Endothelial cell of umbilical vein (primary cell): Measurements from ENCODE around the gene POLR1B. TPM values are rescaled to one million over a fixed set of nuclear protein-coding genes. Genes with fewer than 3 reads are reported as not detected.

Source experiments
- BruUV-seq: library from RNA; stranded (reverse); fragments of 400-500 nt; replicated peaks from 2 replicates; lab custom pipeline; 2021; lab: Mats Ljungman, UMichigan
- CTCF ChIA-PET: fragments of 300-600, 350-600 bp; sonication (Branson Sonifier 250); formaldehyde crosslinking; loops from one replicate; lab custom pipeline; 2021; ENCODE audit warnings: antibody characterized with exemption, inconsistent platforms; lab: Charles Lee
- POLR2A ChIA-PET: fragments of 300-600, 350-600 bp; sonication (Branson Sonifier 250); formaldehyde crosslinking; loops from one replicate; lab custom pipeline; 2021; ENCODE audit warnings: antibody characterized with exemption, inconsistent platforms; lab: Charles Lee
- DNase-seq: peaks from one replicate; pipeline ENCODE4 v3.0.0-alpha.2; 2011; ENCODE audit warnings: low read depth, low spot score
- FAIRE-seq: peaks from 2 replicates; lab custom pipeline; 2011; peaks lifted over from hg19 to GRCh38; lab: Jason Lieb, UNC
- H2AFZ ChIP-seq: 2 replicates; pipeline ENCODE4 v1.6.0; 2012; ENCODE audit warnings: low read depth, low read length, control low read depth, inconsistent platforms
- H3K27ac ChIP-seq: 2 replicates; pipeline ENCODE4 v1.5.1; 2011; ENCODE audit warnings: low read depth, mild to moderate bottlenecking, control low read depth, low read length, moderate library complexity; ENCODE audit not compliant: insufficient read depth
- H3K27me3 ChIP-seq, 2 experiments: 2 replicates each; pipeline versions ENCODE4 v1.6.0 to v1.6.1; 2011; ENCODE audit warnings: low read length in 2 of 2, mixed read lengths in 1 of 2; ENCODE audit not compliant: control insufficient read depth in 2 of 2, insufficient read depth in 2 of 2
- H3K36me3 ChIP-seq, 2 experiments: 2 replicates in 1 of 2; 3 replicates in 1 of 2; pipeline ENCODE4 v1.5.1; 2011; ENCODE audit warnings: low read length in 2 of 2, mild to moderate bottlenecking in 1 of 2, moderate library complexity in 1 of 2; ENCODE audit not compliant: control insufficient read depth in 2 of 2, insufficient read depth in 2 of 2; ENCODE audit errors: extremely low read depth in 1 of 2
- H3K4me1 ChIP-seq: 3 replicates; pipeline ENCODE4 v1.5.1; 2011; ENCODE audit warnings: mild to moderate bottlenecking, low read length; ENCODE audit not compliant: control insufficient read depth, insufficient read depth; ENCODE audit errors: extremely low read depth
- H3K4me2 ChIP-seq: 2 replicates; pipeline ENCODE4 v1.6.1; 2011; ENCODE audit warnings: low read length, control low read depth, mixed read lengths; ENCODE audit not compliant: insufficient read depth
- H3K4me3 ChIP-seq, 3 experiments: fragments of 200-600 bp in 1 of 3; sonication (generic), shearing (Covaris generic) in 1 of 3; replicated peaks in 1 of 3; 2 replicates each; pipeline ENCODE4 v1.5.1; 2011 to 2016; ENCODE audit warnings: control low read depth in 3 of 3, low read length in 3 of 3, mild to moderate bottlenecking in 2 of 3, inconsistent platforms in 1 of 3, low read depth in 1 of 3, moderate library complexity in 1 of 3; ENCODE audit not compliant: insufficient read depth in 1 of 3
- H3K79me2 ChIP-seq: 2 replicates; pipeline ENCODE4 v1.6.0; 2012; ENCODE audit warnings: low read length, inconsistent platforms; ENCODE audit not compliant: control insufficient read depth, insufficient read depth
- H3K9ac ChIP-seq: replicated peaks from 2 replicates; pipeline ENCODE3; 2011; ENCODE audit warnings: low read length, control low read depth; ENCODE audit not compliant: insufficient read depth; ENCODE audit errors: extremely low read depth
- H3K9me1 ChIP-seq: replicated peaks from 3 replicates; pipeline ENCODE4 v1.6.0; 2011; ENCODE audit warnings: mild to moderate bottlenecking, low read length; ENCODE audit not compliant: control insufficient read depth, insufficient read depth; ENCODE audit errors: extremely low read depth
- H3K9me3 ChIP-seq: replicated peaks from 2 replicates; pipeline ENCODE4 v1.5.1; 2012; ENCODE audit warnings: low read length, inconsistent platforms; ENCODE audit not compliant: control insufficient read depth, insufficient read depth
- H4K20me1 ChIP-seq: replicated peaks from 2 replicates; pipeline ENCODE3; 2011; ENCODE audit warnings: mild to moderate bottlenecking, low read length; ENCODE audit not compliant: control insufficient read depth, insufficient read depth; ENCODE audit errors: extremely low read depth
- EZH2 ChIP-seq: IDR thresholded peaks from 2 replicates; pipeline ENCODE4 v1.6.1; 2012; ENCODE audit warnings: borderline replicate concordance, low read depth, mild to moderate bottlenecking, moderate library complexity, low read length, inconsistent platforms; ENCODE audit not compliant: severe bottlenecking
- FOS ChIP-seq: IDR thresholded peaks from 2 replicates; pipeline ENCODE4 v1.6.1; 2011; ENCODE audit warnings: mild to moderate bottlenecking, low read length, moderate library complexity, borderline replicate concordance; ENCODE audit not compliant: insufficient read depth
- GATA2 ChIP-seq: IDR thresholded peaks from 2 replicates; pipeline ENCODE4 v1.7.0; 2011; ENCODE audit warnings: low read depth, mild to moderate bottlenecking, moderate library complexity, mixed read lengths, low read length; ENCODE audit not compliant: insufficient read length, insufficient read depth
- JUN ChIP-seq: IDR thresholded peaks from 2 replicates; pipeline ENCODE4 v1.6.1; 2011; ENCODE audit warnings: borderline replicate concordance, low read depth; ENCODE audit not compliant: insufficient read length, insufficient read depth
- MAX ChIP-seq: IDR thresholded peaks from 2 replicates; pipeline ENCODE4 v1.6.1; 2011; ENCODE audit not compliant: insufficient read depth, insufficient read length
- MYC ChIP-seq: IDR thresholded peaks from one replicate; pipeline ENCODE4 v1.6.1; 2011; ENCODE audit warnings: mild to moderate bottlenecking, low read depth, low read length
- POLR2AphosphoS5 ChIP-seq: IDR thresholded peaks from 2 replicates; pipeline ENCODE4 v1.6.1; 2012; ENCODE audit warnings: low read depth, mild to moderate bottlenecking, control low read depth, low read length, moderate library complexity; ENCODE audit not compliant: insufficient read depth
- dilution Hi-C: fragments of 300-500 bp; cut with MboI; formaldehyde crosslinking; loops from one replicate; pipeline ENCODE4 v1.15.0; 2019; ENCODE audit warnings: low sequenced_read_pairs; ENCODE audit not compliant: extremely low pct_ligation_motif_present
- intact Hi-C: fragments of 100-400 bp; cut with micrococcal nuclease; formaldehyde crosslinking; loops from one replicate; pipeline ENCODE4 v1.10.0; 2022
- polyA plus RNA-seq, 4 experiments: library from polyadenylated mRNA; depleted of rRNA in 3 of 4; stranded (reverse) in 3 of 4; unstranded in 1 of 4; fragments of >200 nt; gene quantifications; 2 replicates each; pipeline versions ENCODE4 v1.2.1 to v1.2.3, GENCODE V29; 2011 to 2012; ENCODE audit warnings: missing spikeins in 1 of 4
- total RNA-seq: library from RNA; stranded (reverse); gene quantifications from 2 replicates; pipeline ENCODE4 v1.2.3, GENCODE V29; 2021
- TF ChIP-seq, protein P1 (sequence below), 2 donors: IDR thresholded peaks; 1 replicate in 1 of 2; 2 replicates in 1 of 2; pipeline ENCODE4 v1.5.1; 2011; ENCODE audit warnings: low read length in 2 of 2, mild to moderate bottlenecking in 2 of 2, moderate library complexity in 2 of 2, control low read depth in 1 of 2, inconsistent platforms in 1 of 2, low read depth in 1 of 2; ENCODE audit not compliant: insufficient read depth in 1 of 2; ENCODE audit errors: extremely low read depth in 1 of 2

Gene POLR1B
- total and polyA plus RNA-seq, 2 donors (not counting 3 experiments of a cell fraction or from before 2014, with no cell fraction given) = 12.2 to 28.9 TPM

- BruUV-seq = no TSS peak
- peak; percentile 60 for FAIRE-seq
- H3K9me3 ChIP-seq = no peaks in the 10 kb centered on the region
- dilution Hi-C loops (no loop called here), intact Hi-C loops (loop anchor here (1.0 to 5.0 kb wide), 6 partner anchors 26 to 357 kb away; partner anchors contain the start of gene SLC20A1)
- H3K4me1 ChIP-seq = peaks cover 2% of the 10 kb centered on the region
- H3K9me1 ChIP-seq = no peaks in the 10 kb centered on the region
- no peak overlapping the region for H2AFZ ChIP-seq
- no peak overlapping the region for H3K4me3 ChIP-seq
- no peaks in the 10 kb centered on the region for H3K36me3 ChIP-seq
- ChIA-PET CTCF (interaction anchor here (0.7 to 9.9 kb wide), 26 partner anchors 11 to 358 kb away, joined by 3 to 207 read pairs (median 5); partner anchors contain the start of gene SLC20A1), POLR2A (no interaction called here)
- no peak for DNase-seq
- no peaks in the 10 kb centered on the region for H4K20me1 ChIP-seq
- no peak overlapping the region for H3K9ac ChIP-seq
- no peaks in the 10 kb centered on the region for H3K27me3 ChIP-seq
- no peak for TF ChIP-seq JUN
- TF ChIP-seq, protein P1, sequence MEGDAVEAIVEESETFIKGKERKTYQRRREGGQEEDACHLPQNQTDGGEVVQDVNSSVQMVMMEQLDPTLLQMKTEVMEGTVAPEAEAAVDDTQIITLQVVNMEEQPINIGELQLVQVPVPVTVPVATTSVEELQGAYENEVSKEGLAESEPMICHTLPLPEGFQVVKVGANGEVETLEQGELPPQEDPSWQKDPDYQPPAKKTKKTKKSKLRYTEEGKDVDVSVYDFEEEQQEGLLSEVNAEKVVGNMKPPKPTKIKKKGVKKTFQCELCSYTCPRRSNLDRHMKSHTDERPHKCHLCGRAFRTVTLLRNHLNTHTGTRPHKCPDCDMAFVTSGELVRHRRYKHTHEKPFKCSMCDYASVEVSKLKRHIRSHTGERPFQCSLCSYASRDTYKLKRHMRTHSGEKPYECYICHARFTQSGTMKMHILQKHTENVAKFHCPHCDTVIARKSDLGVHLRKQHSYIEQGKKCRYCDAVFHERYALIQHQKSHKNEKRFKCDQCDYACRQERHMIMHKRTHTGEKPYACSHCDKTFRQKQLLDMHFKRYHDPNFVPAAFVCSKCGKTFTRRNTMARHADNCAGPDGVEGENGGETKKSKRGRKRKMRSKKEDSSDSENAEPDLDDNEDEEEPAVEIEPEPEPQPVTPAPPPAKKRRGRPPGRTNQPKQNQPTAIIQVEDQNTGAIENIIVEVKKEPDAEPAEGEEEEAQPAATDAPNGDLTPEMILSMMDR (IDR thresholded peaks at IDR 0.05; ENCODE audit: extremely low read depth in 1 of 2, insufficient read depth in 1 of 2, low read depth in 1 of 2, low read length in 2 of 2) = no peak
- no peak for TF ChIP-seq MAX
- TF ChIP-seq MYC = no peak
- H3K79me2 ChIP-seq = no peaks in the 10 kb centered on the region
- H3K27ac ChIP-seq = no peak overlapping the region
- H3K4me2 ChIP-seq = no peak overlapping the region
These were observed 58.4 kb downstream of the POLR1B start for GRCh38 chr2:112600634-112601033.

DNA sequence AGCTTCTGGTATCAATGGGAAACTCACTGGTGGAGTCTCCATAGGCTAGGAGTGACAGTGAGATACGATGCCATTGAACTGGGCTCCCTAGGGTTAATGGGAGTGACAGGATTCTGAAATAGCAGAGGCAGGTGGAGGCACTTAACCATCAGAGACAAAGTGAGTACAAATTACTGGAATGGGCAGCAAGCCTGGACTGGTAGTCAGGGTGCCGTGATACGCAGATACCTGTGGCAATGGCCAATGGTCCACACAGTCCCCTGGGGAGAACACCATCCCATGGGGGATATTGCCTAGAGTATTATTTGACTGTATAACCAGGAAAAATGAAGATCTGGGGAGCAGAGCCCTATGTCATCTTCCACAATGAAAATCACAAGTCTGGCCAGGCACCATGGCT lies 59.5 kb downstream of the POLR1B start:
- Histone ChIP-seq H2AFZ (no peak overlapping the region), H3K79me2 (no peaks in the 10 kb centered on the region), H3K4me2 (no peak overlapping the region), H3K9ac (no peak overlapping the region), H3K36me3 (no peaks in the 10 kb centered on the region), H3K4me1 (peaks cover 2% of the 10 kb centered on the region), H3K9me1 (no peaks in the 10 kb centered on the region), H3K27me3 (no peaks in the 10 kb centered on the region), H4K20me1 (no peaks in the 10 kb centered on the region), H3K4me3 (no peak overlapping the region), H3K27ac (no peak overlapping the region), H3K9me3 (no peaks in the 10 kb centered on the region)
- no peak for FAIRE-seq
- BruUV-seq = no TSS peak
- no peak for TF ChIP-seq MAX
- no peak for TF ChIP-seq EZH2
- no peak for TF ChIP-seq MYC
- TF ChIP-seq, protein P1 (IDR thresholded peaks at IDR 0.05; ENCODE audit: extremely low read depth in 1 of 2, insufficient read depth in 1 of 2, low read depth in 1 of 2, low read length in 2 of 2) = no peak
- TF ChIP-seq GATA2 = no peak
- TF ChIP-seq FOS = no peak
- TF ChIP-seq POLR2AphosphoS5 = no peak
- dilution Hi-C loops (no loop called here), intact Hi-C loops (loop anchor here (2.0 to 5.0 kb wide), 2 partner anchors 339 to 356 kb away; no protein-coding TSS in a partner anchor)
- ChIA-PET CTCF (interaction anchor here (1.1 to 9.9 kb wide), 6 partner anchors 25 to 340 kb away, joined by 5 to 207 read pairs (median 20); partner anchors contain the start of gene SLC20A1), POLR2A (no interaction called here)
- DNase-seq = no peak
